ENCODE data around the gene PRSS1. TPM values are rescaled to one million over a fixed set of nuclear protein-coding genes. Genes with fewer than 3 reads are reported as not detected.
"Not testable (repeated sequence)": the region's sequence is repeated elsewhere in the genome, so short reads cannot be mapped to it uniquely, and the experiment has no call there.

Gene PRSS1
- total RNA-seq, 2 donors from 2014 or later = not detected

DNA sequence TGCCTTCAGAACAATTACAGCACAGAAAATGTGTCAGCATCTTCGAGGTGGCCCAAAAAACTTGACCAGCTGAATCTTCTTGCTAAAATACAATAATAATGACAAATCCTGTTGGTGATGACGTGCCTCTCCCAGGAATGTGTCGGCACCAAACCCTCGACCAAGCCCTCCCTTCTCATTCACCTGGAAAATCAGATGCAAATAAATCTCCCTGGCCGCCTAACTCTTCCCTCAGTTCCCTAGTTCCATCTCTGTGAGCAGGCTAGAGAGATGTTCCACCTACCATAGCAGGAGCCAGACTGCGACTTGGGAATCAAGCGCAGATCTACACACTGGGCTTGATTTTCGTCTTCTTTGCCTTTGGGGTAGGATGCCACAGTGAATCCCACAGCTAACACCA lies 4.1 kb downstream of the PRSS1 start:
- Mint-ChIP-seq H3K4me3 (no peak overlapping the region), H3K36me3 (no peaks in the 10 kb centered on the region), H3K9me3 (no peaks in the 10 kb centered on the region), H3K27me3 (peaks cover 0 to 3% of the 10 kb centered on the region in 2 donors), H3K27ac (no peak overlapping the region), H3K4me1 (ENCODE audit: low read depth in 2 of 2) (peaks cover 5 to 8% of the 10 kb centered on the region in 2 donors)
- DNase-seq (ENCODE audit: low spot score) = no peak
- no peak for ATAC-seq

GRCh38 chr7:142753925-142754491 lies 4.7 kb downstream of the PRSS1 start:
- not testable (repeated sequence) for H3K27me3 Mint-ChIP-seq; H3K4me1 Mint-ChIP-seq (ENCODE audit: low read depth in 2 of 2); ATAC-seq; H3K4me3 Mint-ChIP-seq; H3K36me3 Mint-ChIP-seq; H3K9me3 Mint-ChIP-seq; DNase-seq (ENCODE audit: low spot score); H3K27ac Mint-ChIP-seq

- DNase-seq (ENCODE audit: low spot score) = no peak
- Mint-ChIP-seq H3K9me3 (no peaks in the 10 kb centered on the region), H3K27ac (no peak overlapping the region), H3K4me1 (ENCODE audit: low read depth in 2 of 2) (peaks cover 5 to 7% of the 10 kb centered on the region in 2 donors), H3K27me3 (no peaks in the 10 kb centered on the region), H3K36me3 (no peaks in the 10 kb centered on the region), H3K4me3 (no peak overlapping the region)
- no peak for ATAC-seq
Measured at GRCh38 chr7:142754681-142755575, 5.7 kb downstream of the PRSS1 start.

DNA sequence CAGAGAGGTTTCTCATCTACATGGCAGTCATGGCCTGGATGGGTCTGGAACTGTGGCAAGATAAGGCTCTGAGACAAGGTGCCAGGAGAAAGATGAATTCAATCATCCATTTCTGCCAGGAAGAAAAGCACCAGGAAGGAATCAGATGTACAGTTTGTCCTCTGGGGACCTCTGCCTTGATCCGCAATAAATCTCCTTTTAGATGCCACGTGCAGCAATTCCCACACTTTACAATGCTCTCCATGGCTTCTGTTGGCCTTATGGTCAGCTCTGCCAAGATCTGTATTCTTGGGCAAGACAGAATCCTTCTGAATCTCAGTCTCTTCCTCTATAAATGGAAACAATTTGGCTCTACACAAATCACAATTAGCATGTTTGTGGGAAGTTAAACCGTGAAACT lies 9.0 kb downstream of the PRSS1 start:
- not testable (repeated sequence) for H3K27me3 Mint-ChIP-seq; H3K4me3 Mint-ChIP-seq; H3K4me1 Mint-ChIP-seq (ENCODE audit: low read depth in 2 of 2); H3K27ac Mint-ChIP-seq; H3K9me3 Mint-ChIP-seq; H3K36me3 Mint-ChIP-seq; ATAC-seq; DNase-seq (ENCODE audit: low spot score)

DNA sequence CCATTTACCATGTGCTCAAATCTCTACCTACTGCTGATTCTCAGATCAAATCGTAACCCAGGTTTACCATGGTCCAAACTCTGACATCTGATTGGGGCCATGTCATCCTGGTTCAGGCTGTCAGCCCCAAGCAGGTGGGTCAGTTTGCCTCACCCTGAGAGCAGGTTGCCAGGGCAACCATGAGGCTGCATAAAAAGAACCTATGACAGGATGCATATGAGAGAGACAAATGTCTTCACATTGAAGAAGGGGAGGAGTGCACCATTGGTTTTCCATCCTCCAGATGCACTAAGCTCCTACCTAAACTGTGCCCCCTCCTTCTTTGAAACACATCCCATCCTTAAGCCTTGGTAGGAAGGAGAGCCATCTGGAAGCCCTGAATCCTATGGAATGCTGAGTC lies 10.2 kb downstream of the PRSS1 start:
- no peak for ATAC-seq
- no peak overlapping the region for H3K4me3 Mint-ChIP-seq
- H3K9me3 Mint-ChIP-seq = no peaks in the 10 kb centered on the region
- H3K27me3 Mint-ChIP-seq = no peaks in the 10 kb centered on the region
- no peaks in the 10 kb centered on the region for H3K36me3 Mint-ChIP-seq
- peaks cover 5% of the 10 kb centered on the region in 2 donors for H3K4me1 Mint-ChIP-seq (ENCODE audit: low read depth in 2 of 2)
- DNase-seq (ENCODE audit: low spot score) = no peak
- H3K27ac Mint-ChIP-seq = no peak overlapping the region

DNA sequence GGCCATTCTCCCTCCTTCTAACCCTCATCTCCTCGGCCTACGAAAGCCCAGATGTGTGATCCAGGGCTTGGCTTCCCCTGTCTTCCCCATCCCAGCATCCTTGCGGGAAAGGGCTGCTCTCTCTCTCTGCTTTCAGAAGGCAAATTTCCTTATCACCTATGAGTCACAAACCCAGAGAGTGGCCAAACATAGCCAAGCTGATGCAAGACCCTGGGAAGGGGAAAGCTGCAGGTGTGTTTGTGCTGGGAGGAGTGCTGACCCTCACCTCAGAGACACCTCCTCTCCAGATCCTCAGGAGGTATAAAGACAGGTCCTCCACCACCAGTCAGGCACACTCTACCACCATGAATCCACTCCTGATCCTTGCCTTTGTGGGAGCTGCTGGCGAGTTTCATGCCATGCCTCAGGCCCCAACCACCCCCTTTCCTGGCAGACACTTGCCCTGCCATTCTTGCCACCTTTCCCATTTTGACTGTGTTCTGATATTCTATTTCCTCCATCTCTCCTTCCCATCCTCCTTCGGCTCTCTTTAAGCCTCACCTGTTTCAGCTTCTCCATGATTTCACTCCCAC lies 10.9 kb downstream of the PRSS1 start:
- ATAC-seq (no peak), DNase-seq (ENCODE audit: low spot score) (no peak)
- no peaks in the 10 kb centered on the region for H3K36me3 Mint-ChIP-seq
- H3K27ac Mint-ChIP-seq = no peak overlapping the region
- H3K9me3 Mint-ChIP-seq = no peaks in the 10 kb centered on the region
- no peak overlapping the region for H3K4me3 Mint-ChIP-seq
- peaks cover 0 to 5% of the 10 kb centered on the region in 2 donors for H3K4me1 Mint-ChIP-seq (ENCODE audit: low read depth in 2 of 2)
- H3K27me3 Mint-ChIP-seq = no peaks in the 10 kb centered on the region

GRCh38 chr7:142761606-142762005 lies 12.3 kb downstream of the PRSS1 start:
- not testable (repeated sequence) for ATAC-seq; H3K36me3 Mint-ChIP-seq; H3K27ac Mint-ChIP-seq; H3K4me3 Mint-ChIP-seq; DNase-seq (ENCODE audit: low spot score); H3K27me3 Mint-ChIP-seq; H3K4me1 Mint-ChIP-seq (ENCODE audit: low read depth in 2 of 2); H3K9me3 Mint-ChIP-seq

DNA sequence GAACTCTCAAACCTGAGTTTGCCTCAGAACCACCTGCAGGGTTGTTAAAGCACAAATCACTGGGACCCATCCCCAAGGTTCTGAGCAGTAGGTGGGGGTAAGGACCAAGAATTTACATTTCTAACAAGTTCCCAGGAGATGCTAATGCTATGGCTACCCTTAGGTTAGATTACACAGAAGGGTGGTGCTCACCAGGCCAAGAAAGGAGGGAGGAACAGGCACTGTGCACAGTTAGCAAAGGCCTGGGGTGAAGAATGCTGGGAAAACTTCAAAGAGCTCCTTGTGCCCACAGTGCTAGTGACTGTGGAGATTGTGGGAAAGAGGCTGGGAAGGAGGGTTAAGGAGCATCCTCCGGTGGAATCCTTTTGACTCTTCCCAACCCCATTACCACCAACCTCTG lies 12.8 kb downstream of the PRSS1 start:
- no peak for DNase-seq (ENCODE audit: low spot score)
- Mint-ChIP-seq H3K27ac (no peak overlapping the region), H3K36me3 (no peaks in the 10 kb centered on the region), H3K4me1 (ENCODE audit: low read depth in 2 of 2) (peaks cover 0 to 5% of the 10 kb centered on the region in 2 donors), H3K4me3 (no peak overlapping the region), H3K27me3 (no peaks in the 10 kb centered on the region), H3K9me3 (no peaks in the 10 kb centered on the region)
- ATAC-seq = no peak

GRCh38 chr7:142767451-142767850 lies 18.2 kb downstream of the PRSS1 start:
- Mint-ChIP-seq H3K9me3 (no peaks in the 10 kb centered on the region), H3K27me3 (no peaks in the 10 kb centered on the region), H3K4me1 (ENCODE audit: low read depth in 2 of 2) (peaks cover 10 to 19% of the 10 kb centered on the region in 2 donors), H3K27ac (no peak overlapping the region), H3K4me3 (no peak overlapping the region), H3K36me3 (no peaks in the 10 kb centered on the region)
- DNase-seq (ENCODE audit: low spot score) (no peak), ATAC-seq (no peak)

DNA sequence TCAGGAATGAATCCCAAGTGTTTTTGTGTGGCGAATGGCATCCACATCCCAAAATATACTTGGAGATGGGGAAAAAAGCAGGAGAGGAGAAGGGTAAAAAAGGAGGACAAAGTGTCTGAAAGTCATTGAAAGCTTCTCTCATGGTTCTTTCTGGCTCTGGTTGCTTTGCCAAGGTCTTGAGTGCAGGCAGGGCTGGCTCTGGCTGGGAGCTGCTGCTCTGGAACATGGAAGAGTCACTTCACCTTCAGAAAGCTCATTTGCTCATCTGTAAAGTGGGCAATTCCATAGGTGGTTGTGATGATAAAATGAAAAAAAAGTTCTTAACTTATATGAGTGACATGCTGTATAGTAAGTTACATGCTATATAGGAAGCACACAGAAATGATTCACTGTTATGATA lies 18.6 kb downstream of the PRSS1 start:
- Mint-ChIP-seq H3K9me3 (no peaks in the 10 kb centered on the region), H3K27ac (no peak overlapping the region), H3K4me3 (no peak overlapping the region), H3K36me3 (no peaks in the 10 kb centered on the region), H3K4me1 (ENCODE audit: low read depth in 2 of 2) (peaks cover 10 to 19% of the 10 kb centered on the region in 2 donors), H3K27me3 (no peaks in the 10 kb centered on the region)
- ATAC-seq (no peak), DNase-seq (ENCODE audit: low spot score) (no peak)

DNA sequence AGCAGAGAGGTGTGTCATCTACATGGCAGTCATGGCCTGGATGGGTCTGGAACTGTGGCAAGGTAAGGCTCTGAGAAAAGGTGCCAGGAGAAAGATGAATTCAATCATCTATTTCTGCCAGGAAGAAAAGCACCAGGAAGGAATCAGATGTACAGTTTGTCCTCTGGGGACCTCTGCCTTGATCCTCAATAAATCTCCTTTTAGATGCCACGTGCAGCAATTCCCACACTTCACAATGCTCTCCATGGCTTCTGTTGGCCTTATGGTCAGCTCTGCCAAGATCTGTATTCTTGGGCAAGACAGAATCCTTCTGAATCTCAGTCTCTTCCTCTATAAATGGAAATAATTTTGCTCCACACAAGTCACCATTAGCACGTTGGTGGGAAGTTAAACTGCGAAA lies 19.6 kb downstream of the PRSS1 start:
- peaks cover 10 to 22% of the 10 kb centered on the region in 2 donors for H3K4me1 Mint-ChIP-seq (ENCODE audit: low read depth in 2 of 2)
- H3K27ac Mint-ChIP-seq; H3K9me3 Mint-ChIP-seq; DNase-seq (ENCODE audit: low spot score); H3K27me3 Mint-ChIP-seq; ATAC-seq; H3K4me3 Mint-ChIP-seq; H3K36me3 Mint-ChIP-seq: not testable (repeated sequence)

GRCh38 chr7:142770661-142771352 lies 21.5 kb downstream of the PRSS1 start, which contains the start of gene PRSS2:
PRSS2 (plus strand) TSS chr7:142770970; CDS start chr7:142770983, 13 bp downstream.
- H3K4me3 Mint-ChIP-seq = no peak within 1 kb of the TSS
- no peak for ATAC-seq
- H3K36me3 Mint-ChIP-seq = no peaks in the 10 kb centered on the region
- H3K27ac Mint-ChIP-seq = peak within 1 kb of the TSS in 1 of 2 donors; percentile 15
- DNase-seq (ENCODE audit: low spot score) = no peak
- H3K27me3 Mint-ChIP-seq = no peaks in the 10 kb centered on the region
- H3K9me3 Mint-ChIP-seq = no peaks in the 10 kb centered on the region
- peaks cover 18 to 27% of the 10 kb centered on the region in 2 donors for H3K4me1 Mint-ChIP-seq (ENCODE audit: low read depth in 2 of 2)

GRCh38 chr7:142771353-142771723 lies 22.1 kb downstream of the PRSS1 start:
- H3K4me3 Mint-ChIP-seq = no peak overlapping the region
- ATAC-seq (peak in 1 of 2 donors; percentile 22), DNase-seq (ENCODE audit: low spot score) (no peak)
- no peaks in the 10 kb centered on the region for H3K27me3 Mint-ChIP-seq
- no peaks in the 10 kb centered on the region for H3K9me3 Mint-ChIP-seq
- H3K4me1 Mint-ChIP-seq (ENCODE audit: low read depth in 2 of 2) = peaks cover 23 to 32% of the 10 kb centered on the region in 2 donors
- H3K36me3 Mint-ChIP-seq = no peaks in the 10 kb centered on the region
- peak overlapping the region in 1 of 2 donors; percentile 15 for H3K27ac Mint-ChIP-seq

- peaks cover 25 to 32% of the 10 kb centered on the region in 2 donors for H3K4me1 Mint-ChIP-seq (ENCODE audit: low read depth in 2 of 2)
- DNase-seq (ENCODE audit: low spot score) (no peak), ATAC-seq (no peak)
- H3K27ac Mint-ChIP-seq = no peak overlapping the region
- no peaks in the 10 kb centered on the region for H3K9me3 Mint-ChIP-seq
- no peaks in the 10 kb centered on the region for H3K27me3 Mint-ChIP-seq
- no peaks in the 10 kb centered on the region for H3K36me3 Mint-ChIP-seq
- H3K4me3 Mint-ChIP-seq = no peak overlapping the region
Measured at GRCh38 chr7:142772051-142772450, 22.8 kb downstream of the PRSS1 start.
